ENCODE measurements around the gene BLTP2.
"Not testable (repeated sequence)": the region's sequence is repeated elsewhere in the genome, so short reads cannot be mapped to it uniquely, and the experiment has no call there.

Gene BLTP2

GRCh38 chr17:28645576-28645939 is 600 bp upstream of the BLTP2 start:
- no peak for DNase-seq

GRCh38 chr17:28643983-28644786 is 773 bp downstream of the BLTP2 start:
- DNase-seq = peak; percentile 57

GRCh38 chr17:28641579-28641978 is 3.4 kb downstream of the BLTP2 start:
- no peak for DNase-seq

- DNase-seq = no peak
These were observed 9.5 kb downstream of the BLTP2 start for GRCh38 chr17:28635506-28635905.

GRCh38 chr17:28634206-28634865 is 10.6 kb downstream of the BLTP2 start:
- no peak for DNase-seq

GRCh38 chr17:28626818-28627217 is 18.1 kb downstream of the BLTP2 start:
- DNase-seq = no peak

- no peak for DNase-seq
These were observed 20.8 kb downstream of the BLTP2 start for GRCh38 chr17:28624148-28624547.

- no peak for DNase-seq
These were observed 21.3 kb downstream of the BLTP2 start for GRCh38 chr17:28623696-28624095.

- DNase-seq = no peak
These were observed 22.8 kb downstream of the BLTP2 start for GRCh38 chr17:28622186-28622585.

GRCh38 chr17:28620010-28620409 is 24.9 kb downstream of the BLTP2 start:
- DNase-seq = no peak

GRCh38 chr17:28618464-28618863 is 26.5 kb downstream of the BLTP2 start:
- no peak for DNase-seq

GRCh38 chr17:28616281-28616680 is 28.7 kb downstream of the BLTP2 start:
- DNase-seq = no peak

- no peak for DNase-seq
These were observed 29.6 kb downstream of the BLTP2 start for GRCh38 chr17:28615260-28615940.

GRCh38 chr17:28613931-28614381 is 31.0 kb downstream of the BLTP2 start, which contains the start of gene RSKR:
Gene RSKR (minus strand): TSS chr17:28614185. CDS start chr17:28614161, 24 bp downstream.
- no peak for DNase-seq

GRCh38 chr17:28612936-28613872 is 31.8 kb downstream of the BLTP2 start:
- peak; percentile 42 for DNase-seq

GRCh38 chr17:28612531-28612930 is 32.4 kb downstream of the BLTP2 start:
- no peak for DNase-seq

GRCh38 chr17:28610376-28610775 is 34.6 kb downstream of the BLTP2 start:
- DNase-seq = no peak

- not testable (repeated sequence) for DNase-seq
These were observed 40.9 kb downstream of the BLTP2 start for GRCh38 chr17:28604031-28604430.

- peak; percentile 80 for DNase-seq
These were observed 45.4 kb downstream of the BLTP2 start for GRCh38 chr17:28599311-28600184.

- DNase-seq = peak; percentile 96
These were observed 46.1 kb downstream of the BLTP2 start, which contains the start of gene SPAG5 for GRCh38 chr17:28598799-28599310. Gene SPAG5 (minus strand): TSS chr17:28599025. CDS start chr17:28598946, 79 bp downstream.

GRCh38 chr17:28598389-28598788 is 46.6 kb downstream of the BLTP2 start:
- no peak for DNase-seq
